MV-4-11 (cell line): ENCODE results near the gene SMPDL3B.
"Not testable (repeated sequence)": the region's sequence is repeated elsewhere in the genome, so short reads cannot be mapped to it uniquely, and the experiment has no call there.

Experiments used
- DNase-seq: peaks from one replicate; lab custom pipeline; 2025; lab: John Stamatoyannopoulos, UW

The SMPDL3B gene

GRCh38 chr1:27970401-27970800 is 35.6 kb downstream of the SMPDL3B start:
- peak; percentile 35 for DNase-seq

DNA sequence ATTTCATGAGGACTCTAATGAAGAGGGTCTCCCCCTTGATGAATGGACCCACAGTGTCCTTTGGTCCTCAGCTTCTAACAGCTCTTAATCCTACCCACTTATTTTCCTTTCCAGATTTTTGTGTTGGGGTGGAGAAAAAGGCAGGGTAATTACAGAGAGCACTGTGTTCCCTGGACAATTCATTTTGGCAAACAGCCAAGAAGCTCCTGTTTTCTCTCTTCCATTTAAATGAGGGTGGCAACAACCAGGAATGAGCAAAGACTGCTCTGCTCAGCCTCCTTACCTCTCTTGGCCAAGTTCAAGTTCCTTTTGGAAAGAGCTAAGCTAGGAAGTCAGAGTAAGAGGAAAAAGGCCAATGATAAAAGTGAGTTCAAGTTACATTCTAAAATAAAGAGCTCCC is 36.9 kb downstream of the SMPDL3B start:
- no peak for DNase-seq

DNA sequence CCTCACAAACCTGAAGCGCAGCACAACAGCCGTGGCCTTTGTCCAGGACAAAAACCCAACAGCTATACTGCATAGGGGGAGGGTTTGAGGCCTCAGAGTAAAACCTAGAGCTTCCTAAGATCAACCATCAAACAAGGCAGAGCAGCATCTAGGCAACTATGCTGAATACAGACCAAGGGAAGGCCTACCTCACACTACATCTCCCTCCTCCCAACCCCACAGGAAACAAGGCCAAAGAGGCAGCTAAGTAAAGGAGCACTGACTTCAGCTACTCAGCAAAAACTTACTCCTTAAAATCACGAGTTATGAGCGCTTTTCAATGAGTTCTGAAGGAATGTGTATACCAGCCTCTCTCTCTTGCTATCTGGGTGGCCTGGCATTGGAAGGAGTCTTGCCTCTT is 37.3 kb downstream of the SMPDL3B start:
- no peak for DNase-seq

DNA sequence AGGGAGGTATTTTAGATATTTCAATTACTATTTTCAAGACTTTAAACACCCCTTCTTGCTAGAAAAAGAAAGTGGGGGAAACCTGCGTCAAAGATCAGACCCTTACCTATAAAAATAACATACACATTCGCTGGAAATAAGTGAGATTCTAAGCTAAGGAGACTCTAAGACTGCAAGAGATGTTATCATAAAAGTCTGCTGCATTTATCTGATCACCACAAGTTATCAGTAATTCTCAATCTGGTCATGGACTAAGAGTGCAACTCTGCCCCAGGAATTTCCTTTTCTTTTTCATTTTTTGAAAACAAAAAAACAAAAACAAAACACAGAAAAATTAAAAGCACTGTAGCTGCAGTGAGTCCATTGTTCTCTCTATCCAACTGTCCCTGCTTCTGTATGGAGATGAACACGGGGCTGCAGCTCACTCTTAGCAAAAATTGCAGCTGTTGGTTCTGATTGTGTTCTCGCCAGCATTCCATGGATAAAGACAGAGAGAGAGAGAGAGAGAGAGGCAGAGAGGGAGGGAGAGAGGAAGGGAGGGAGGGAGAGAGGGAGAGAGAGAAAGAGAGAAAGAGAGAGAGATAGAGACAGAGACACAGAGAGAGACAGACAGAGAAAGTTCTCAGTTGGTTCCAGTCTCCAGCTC is 39.1 kb downstream of the SMPDL3B start:
- no peak for DNase-seq

GRCh38 chr1:27974417-27974781 is 39.6 kb downstream of the SMPDL3B start:
- no peak for DNase-seq

GRCh38 chr1:27979151-27979858 is 44.5 kb downstream of the SMPDL3B start:
- peak; percentile 64 for DNase-seq

- DNase-seq, result no peak
Observed at GRCh38 chr1:27979859-27980201, 45.0 kb downstream of the SMPDL3B start.

- no peak for DNase-seq
Observed at GRCh38 chr1:27980216-27980845, 45.5 kb downstream of the SMPDL3B start.

- no peak for DNase-seq
Observed at GRCh38 chr1:27981145-27981544, 46.3 kb downstream of the SMPDL3B start.

DNA sequence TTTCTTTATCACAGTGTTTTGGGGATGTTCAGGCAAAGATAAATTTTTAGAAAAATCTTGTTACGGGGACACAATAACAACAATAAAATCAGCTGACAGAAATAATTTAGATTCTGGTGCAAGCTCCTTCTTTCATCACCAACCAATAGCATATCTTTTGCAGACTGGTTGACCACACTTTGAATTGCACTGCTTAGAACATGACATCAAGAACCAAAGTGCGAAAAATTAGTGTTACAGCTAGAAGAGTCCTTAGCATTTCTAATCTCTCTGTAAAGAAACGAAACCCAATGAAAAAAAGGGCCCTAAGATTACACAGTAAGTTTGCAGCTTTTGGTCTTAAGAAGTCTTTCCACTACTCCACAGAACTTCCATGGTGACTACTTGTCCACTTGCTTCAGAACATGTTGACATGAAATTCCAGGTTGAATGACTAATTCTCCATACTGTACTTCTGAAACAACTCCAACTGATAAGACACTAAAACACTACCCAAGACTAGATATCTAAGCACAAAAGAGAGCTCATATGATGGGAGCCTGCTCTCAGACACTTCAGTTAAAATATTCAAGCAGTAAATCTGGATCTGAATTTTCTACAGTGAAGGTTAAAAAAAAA is 56.2 kb downstream of the SMPDL3B start:
- DNase-seq, result no peak

GRCh38 chr1:27992276-27992675 is 57.5 kb downstream of the SMPDL3B start:
- DNase-seq, result peak; percentile 73

GRCh38 chr1:27993241-27993640 is 58.4 kb downstream of the SMPDL3B start:
- no peak for DNase-seq

DNA sequence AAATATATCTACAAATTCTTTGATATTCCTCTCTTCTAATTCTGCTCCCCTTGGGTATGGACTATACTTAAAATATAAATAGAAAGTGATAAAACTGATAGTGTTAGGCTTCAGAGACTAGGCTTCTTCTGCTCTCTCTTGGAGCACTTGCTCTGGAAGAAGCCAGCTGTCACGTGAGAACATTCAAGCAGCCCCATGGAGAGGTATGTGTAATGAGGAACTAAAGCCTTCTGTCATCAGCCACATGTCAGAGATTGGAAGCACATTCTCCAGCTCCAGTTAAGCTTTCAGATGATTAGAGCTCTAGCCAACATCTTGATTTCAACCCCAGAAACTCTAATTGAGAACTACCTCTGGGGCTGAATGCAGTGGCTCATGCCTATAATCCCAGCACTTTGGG is 59.3 kb downstream of the SMPDL3B start:
- peak; percentile 80 for DNase-seq

DNA sequence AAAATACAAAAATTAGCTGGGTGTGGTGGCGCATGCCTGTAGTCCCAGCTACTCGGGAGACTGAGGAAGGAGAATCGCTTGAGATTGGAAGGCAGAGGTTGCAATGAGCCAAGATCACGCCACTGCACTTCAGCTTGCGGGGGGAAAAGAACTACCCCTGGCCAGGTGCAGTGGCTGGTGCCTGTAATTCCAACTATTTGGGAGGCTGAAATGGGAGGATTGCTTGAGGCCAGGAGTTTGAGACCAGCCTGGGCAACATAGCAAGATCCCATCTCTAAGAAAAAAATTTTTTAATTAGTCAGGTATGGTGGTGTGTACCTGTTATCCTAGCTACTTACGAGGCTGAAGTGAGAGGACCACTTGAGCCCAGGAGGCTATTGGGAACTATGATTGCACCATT is 59.7 kb downstream of the SMPDL3B start:
- not testable (repeated sequence) for DNase-seq

DNA sequence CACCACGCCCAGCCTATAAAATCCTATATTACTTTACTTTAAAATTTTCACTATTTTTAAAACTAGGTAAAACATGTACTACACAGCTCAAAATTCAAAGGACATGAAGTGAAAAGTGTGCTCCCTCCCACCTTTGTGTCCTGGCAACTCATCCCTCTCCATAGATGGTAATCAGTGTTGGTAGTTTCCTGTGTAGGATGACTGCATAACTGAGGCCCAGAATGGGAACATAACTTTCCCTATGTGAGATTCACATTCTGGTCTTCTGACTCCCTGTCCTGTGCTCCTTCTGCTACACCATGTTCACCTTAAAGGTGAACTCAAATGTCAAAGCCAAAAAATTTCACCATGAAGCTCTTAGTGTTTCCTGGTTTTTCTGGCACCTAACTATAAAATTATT is 64.3 kb downstream of the SMPDL3B start:
- DNase-seq, result no peak

DNA sequence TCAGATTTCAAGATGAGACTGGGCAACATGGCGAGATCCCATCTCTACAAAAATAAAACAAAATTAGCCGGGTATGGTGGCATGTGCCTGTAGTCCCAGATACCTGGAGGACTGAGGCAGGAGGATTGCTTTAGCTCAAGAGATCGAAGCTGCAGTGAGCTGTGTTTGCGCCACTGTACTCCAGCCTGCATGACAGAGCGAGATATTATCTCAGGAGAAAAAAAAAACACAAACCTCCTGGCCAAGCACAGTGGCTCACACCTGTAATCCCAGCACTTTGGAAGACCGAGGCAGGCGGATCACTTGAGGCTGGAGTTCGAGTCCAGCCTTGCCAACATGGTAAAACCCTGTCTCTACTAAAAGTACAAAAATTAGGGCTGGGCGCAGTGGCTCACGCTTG is 67.8 kb downstream of the SMPDL3B start:
- DNase-seq, result no peak

GRCh38 chr1:28003117-28003516 is 68.3 kb downstream of the SMPDL3B start:
- not testable (repeated sequence) for DNase-seq
